K562 (cell line): ENCODE results near the gene CCDC92. TPM values are rescaled to one million over a fixed set of nuclear protein-coding genes. Genes with fewer than 3 reads are reported as not detected.

ENCODE experiments used
- ATAC-seq: fragments of 200-7000 bp; cut with Tn5 transposase; 3 replicates; pipeline ENCODE4 v1.9.1; 2020; ENCODE audit warnings: moderate library complexity
- BruUV-seq: library from RNA; stranded (reverse); fragments of 400-500 nt; replicated peaks from 2 replicates; lab custom pipeline; 2021; lab: Mats Ljungman, UMichigan
- CTCF ChIA-PET: fragments of 300-600 bp; formaldehyde crosslinking; extraction: SDS; loops from one replicate; lab custom pipeline; 2021; ENCODE audit warnings: low intra/inter-chr PET ratio; lab: Yijun Ruan, JAX
- POLR2A ChIA-PET: fragments of 300-600, 350-650 bp; sonication (Branson Sonifier 250); formaldehyde crosslinking; extraction: SDS; loops from one replicate; lab custom pipeline; 2021; ENCODE audit warnings: antibody characterized with exemption, inconsistent platforms; lab: Yijun Ruan, JAX
- DNase-seq, 4 experiments: peaks; one replicate each; pipeline versions ENCODE4 v3.0.0 to v3.0.0-alpha.2; 2011 to 2018; ENCODE audit warnings: low spot score in 3 of 4, mixed read lengths in 3 of 4; ENCODE audit errors: extremely low read depth in 1 of 4
- FAIRE-seq: peaks from 2 replicates; lab custom pipeline; 2011; peaks lifted over from hg19 to GRCh38; lab: Jason Lieb, UNC
- H2AFZ ChIP-seq: 2 replicates; pipeline ENCODE4 v1.6.0; 2011; ENCODE audit warnings: low read depth, low read length, control low read depth, inconsistent platforms
- H3K27ac ChIP-seq: fragments of 200-600 bp; 3 replicates; pipeline ENCODE4 v1.8.0; 2011; ENCODE audit warnings: low read depth, mild to moderate bottlenecking, control low read depth, inconsistent platforms, low read length, moderate library complexity, mixed read lengths; ENCODE audit errors: extremely low read depth
- H3K27me3 ChIP-seq, 2 experiments: fragments of 300-600 bp in 1 of 2; 2 replicates in 1 of 2; 3 replicates in 1 of 2; pipeline versions ENCODE4 v1.6.0 to v1.8.0; 2011; ENCODE audit warnings: inconsistent platforms in 2 of 2, low read length in 2 of 2, mild to moderate bottlenecking in 1 of 2, mixed read lengths in 1 of 2, moderate library complexity in 1 of 2; ENCODE audit not compliant: control insufficient read depth in 2 of 2, insufficient read depth in 2 of 2
- H3K36me3 ChIP-seq: fragments of 300-600 bp; 3 replicates; pipeline ENCODE4 v1.8.0; 2011; ENCODE audit warnings: mild to moderate bottlenecking, low read length, inconsistent platforms; ENCODE audit not compliant: control insufficient read depth, insufficient read depth
- H3K4me1 ChIP-seq, 2 experiments: fragments of 200-600 bp in 1 of 2; replicated peaks in 1 of 2; 2 replicates in 1 of 2; 3 replicates in 1 of 2; pipeline versions ENCODE4 v1.5.1 to v1.8.0; 2011; ENCODE audit warnings: inconsistent platforms in 2 of 2, low read length in 2 of 2, mild to moderate bottlenecking in 1 of 2, mixed read lengths in 1 of 2, moderate library complexity in 1 of 2; ENCODE audit not compliant: control insufficient read depth in 2 of 2, insufficient read depth in 2 of 2
- H3K4me2 ChIP-seq: 2 replicates; pipeline ENCODE4 v1.6.1; 2011; ENCODE audit warnings: low read length, control low read depth, inconsistent platforms, mixed read lengths; ENCODE audit not compliant: insufficient read depth
- H3K4me3 ChIP-seq: fragments of 200-600 bp; sonication (generic), shearing (Covaris generic); 2 replicates; pipeline ENCODE4 v1.5.1; 2016; ENCODE audit warnings: control low read depth, inconsistent platforms
- H3K79me2 ChIP-seq: fragments of 200-600 bp; 3 replicates; pipeline ENCODE4 v1.8.0; 2011; ENCODE audit warnings: low read length, inconsistent platforms; ENCODE audit not compliant: control insufficient read depth, insufficient read depth
- H3K9ac ChIP-seq, 2 experiments: 2 replicates each; pipeline versions ENCODE4 v1.6.0 to v1.6.1; 2011; ENCODE audit warnings: low read depth in 2 of 2, low read length in 2 of 2, control low read depth in 1 of 2, inconsistent platforms in 1 of 2, mild to moderate bottlenecking in 1 of 2, mixed read lengths in 1 of 2; ENCODE audit not compliant: insufficient read depth in 1 of 2
- H3K9me1 ChIP-seq: one replicate; pipeline ENCODE4 v1.6.0; 2011; ENCODE audit warnings: inconsistent platforms, mild to moderate bottlenecking, low read length, moderate library complexity; ENCODE audit not compliant: control insufficient read depth, insufficient read depth
- H3K9me3 ChIP-seq: replicated peaks from 2 replicates; pipeline ENCODE4 v1.5.1; 2011; ENCODE audit warnings: low read depth, low read length, inconsistent platforms; ENCODE audit not compliant: control insufficient read depth, insufficient read depth
- H4K20me1 ChIP-seq: replicated peaks from 2 replicates; pipeline ENCODE4 v1.6.1; 2011; ENCODE audit warnings: low read length, inconsistent platforms, mixed read lengths; ENCODE audit not compliant: control insufficient read depth, insufficient read depth
- ADNP ChIP-seq: fragments of 200-800 bp; sonication (Bioruptor generic); IDR thresholded peaks from 2 replicates; pipeline ENCODE4 v1.6.1; 2016; ENCODE audit warnings: missing genetic modification characterization, missing compliant biosample characterization
- HDGF ChIP-seq: fragments of 450-650 bp; IDR thresholded peaks from 2 replicates; pipeline ENCODE4 v1.6.1; 2016
- POLR2AphosphoS2 ChIP-seq: IDR thresholded peaks from 2 replicates; pipeline ENCODE4 v1.6.1; 2012; ENCODE audit warnings: low read length, improper control_type of control experiment
- TRIM24 ChIP-seq, 2 experiments: fragments of 450-650 bp; IDR thresholded peaks; 2 replicates each; pipeline ENCODE4 v1.6.1; 2016
- ZNF445 ChIP-seq: fragments of 250-450 bp; sonication (Bioruptor Pico); IDR thresholded peaks from 2 replicates; pipeline ENCODE4 v1.4.0; 2020; ENCODE audit warnings: low read depth, mild to moderate bottlenecking, moderate library complexity
- WGBS: fragments of 100-300 bp; shearing (Covaris generic); methylation state at CpG from one replicate; pipeline ENCODE4 v1.1.6; 2016; ENCODE audit warnings: low coverage, mixed read lengths; ENCODE audit not compliant: insufficient coverage; ENCODE audit errors: missing lambda C conversion rate; 5-methylcytosine and 5-hydroxymethylcytosine counted together
- in situ Hi-C: fragments of 300-500 bp; cut with MboI; formaldehyde crosslinking; loops from 4 replicates; pipeline ENCODE4 v1.15.0; 2018; ENCODE audit warnings: inconsistent platforms, mixed read lengths
- intact Hi-C: fragments of 100-400 bp; cut with micrococcal nuclease; formaldehyde crosslinking; loops from 2 replicates; pipeline ENCODE4 v1.14.2; 2022
- polyA plus RNA-seq, 8 experiments: library from polyadenylated mRNA; depleted of rRNA in 4 of 8; stranded (reverse) in 5 of 8; unstranded in 3 of 8; fragments of >200 nt; fragmentation: Nextera tagmentation in 2 of 8; fragmentation: Illumina TruSeq in 1 of 8; extraction: Ambion mirVana in 2 of 8; extraction: Trizol in 1 of 8; gene quantifications; 2 replicates each; pipeline versions ENCODE4 v1.2.1 to v1.2.3, GENCODE V29; 2011 to 2014; ENCODE audit warnings: inconsistent platforms in 1 of 8, missing spikeins in 1 of 8
- total RNA-seq, 7 experiments: library from RNA; depleted of rRNA in 6 of 7; stranded (reverse); fragments of >200 nt in 6 of 7; fragmentation: Illumina TruSeq in 2 of 7; extraction: Trizol in 2 of 7; gene quantifications; 2 replicates each; pipeline versions ENCODE4 v1.2.1 to v1.2.3, GENCODE V29; 2011 to 2021; ENCODE audit warnings: low replicate concordance in 1 of 7

CCDC92 gene
- total and polyA plus RNA-seq, 9 of the 15 experiments (the other 6 are each of a cell fraction or from before 2014, with no cell fraction given): 0.27 to 5.9 (median 2.1) TPM

DNA sequence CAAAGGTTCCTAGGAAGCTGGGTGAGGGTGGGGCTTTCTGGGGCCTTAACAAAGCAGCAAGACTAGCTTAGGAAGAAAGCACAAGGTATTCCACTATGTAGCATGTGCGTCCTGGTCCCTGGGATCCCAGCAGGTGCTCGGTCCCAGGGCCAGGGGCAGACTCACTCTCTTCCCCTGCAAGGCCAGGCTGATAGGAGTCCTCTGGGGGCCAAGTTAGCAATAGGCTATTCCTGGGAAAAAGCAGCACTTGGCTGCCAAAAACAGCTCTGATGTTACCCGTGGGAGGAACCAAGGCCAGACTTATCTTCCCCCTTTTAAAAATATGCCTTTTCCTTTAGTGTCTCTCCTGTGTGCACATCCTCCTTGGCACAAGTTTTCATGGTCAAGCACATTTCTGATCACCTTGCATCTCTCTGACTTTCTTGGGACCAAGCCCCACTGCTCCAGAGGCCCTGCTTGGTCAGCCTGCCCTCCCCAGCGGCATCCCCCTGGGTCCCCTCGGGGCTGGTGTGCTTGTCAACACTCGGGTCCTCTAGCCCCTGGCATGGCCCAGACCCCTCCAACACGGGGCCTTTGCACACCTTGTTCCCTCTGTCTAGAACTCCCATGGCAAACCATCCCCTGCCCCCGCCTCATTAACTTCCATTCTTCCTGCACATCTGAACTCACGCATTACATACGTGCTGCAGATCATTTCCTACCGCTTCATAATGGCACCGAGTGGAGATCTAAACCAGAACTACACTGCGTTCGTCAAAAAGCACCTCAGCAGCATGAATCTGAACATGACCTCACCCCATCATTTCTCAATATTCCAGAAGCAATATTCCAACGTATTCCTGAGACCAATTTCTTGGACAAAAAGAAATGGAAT, 21.9 kb downstream of the CCDC92 start:
- Histone ChIP-seq H3K36me3 (no peaks in the 10 kb centered on the region), H3K9me1 (no peaks in the 10 kb centered on the region)
- no peak for TF ChIP-seq ZNF445 (CRISPR knock-in tag)
- TF ChIP-seq, all 486 proteins: peak for 0
- Histone ChIP-seq H3K4me3 (no peak overlapping the region), H3K79me2 (no peaks in the 10 kb centered on the region), H3K9me3 (no peaks in the 10 kb centered on the region), H2AFZ (no peak overlapping the region), H3K4me2 (no peak overlapping the region), H3K4me1 (peaks cover 8 to 9% of the 10 kb centered on the region in 2 experiments; a peak in 4 of 5 replicates), H3K9ac (no peak overlapping the region), H4K20me1 (no peaks in the 10 kb centered on the region), H3K27ac (no peak overlapping the region), H3K27me3 (peaks cover 0 to 6% of the 10 kb centered on the region in 2 experiments; a peak in 2 of 5 replicates)
- in situ Hi-C loops (no loop called here), intact Hi-C loops (no loop called here)
- ChIA-PET POLR2A (interaction anchor here (1.0 to 1.3 kb wide), 2 partner anchors 9 to 11 kb away, joined by 3 to 5 read pairs; no protein-coding TSS in a partner anchor), CTCF (no interaction called here)
- FAIRE-seq (no peak), ATAC-seq (no peak; the same call in 2 of the 3 replicates), DNase-seq (no peak)
- WGBS: 49% methylated on average over 15 of the region's 15 CpGs
- BruUV-seq: no TSS peak

DNA sequence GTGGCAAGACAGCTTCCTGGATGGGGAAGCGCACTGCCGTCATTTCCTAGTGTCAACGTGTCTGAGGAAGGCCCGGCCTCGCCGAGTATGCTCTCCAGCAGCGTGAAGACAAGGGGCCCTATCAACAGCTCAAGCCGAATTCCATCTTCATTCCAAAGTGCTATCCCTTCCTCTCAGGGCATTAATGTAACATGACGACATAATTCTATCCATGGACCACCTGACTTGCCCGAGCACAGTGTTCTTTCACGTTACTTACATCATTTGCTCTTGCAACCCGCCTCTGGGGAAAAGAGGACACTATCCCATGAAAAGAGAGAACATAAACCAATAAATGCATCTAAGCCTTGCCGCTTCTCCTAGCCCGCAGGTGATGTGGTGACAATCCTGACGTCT, 22.9 kb downstream of the CCDC92 start:
- intact Hi-C loops (no loop called here), in situ Hi-C loops (no loop called here)
- peaks cover 8 to 9% of the 10 kb centered on the region in 2 experiments; a peak in 4 of 5 replicates for H3K4me1 ChIP-seq
- H3K4me3 ChIP-seq: no peak overlapping the region
- H3K27me3 ChIP-seq: peaks cover 8 to 15% of the 10 kb centered on the region in 2 experiments; a peak in 4 of 5 replicates
- H3K27ac ChIP-seq: no peak overlapping the region
- ATAC-seq (no peak), FAIRE-seq (no peak), DNase-seq (no peak)
- no peak overlapping the region for H3K4me2 ChIP-seq
- H2AFZ ChIP-seq: no peak overlapping the region
- ChIA-PET POLR2A (interaction anchor here (1.1 kb wide), 1 partner anchor 11 kb away, joined by 3 read pairs; no protein-coding TSS in a partner anchor), CTCF (no interaction called here)
- no peaks in the 10 kb centered on the region for H3K9me3 ChIP-seq
- BruUV-seq: no TSS peak
- H3K9ac ChIP-seq: no peak overlapping the region
- no peaks in the 10 kb centered on the region for H3K79me2 ChIP-seq
- WGBS: 49% methylated on average over 15 of the region's 15 CpGs
- 0 out of 4 replicates have a peak, but pooled peaks of 1 of the 2 experiments have one; percentile 18 for TF ChIP-seq TRIM24 (IDR thresholded peaks at IDR 0.05)
- no peak for TF ChIP-seq HDGF
- no peak for TF ChIP-seq POLR2AphosphoS2
- no peak for TF ChIP-seq ADNP
- no peaks in the 10 kb centered on the region for H3K36me3 ChIP-seq
- no peaks in the 10 kb centered on the region for H3K9me1 ChIP-seq
- H4K20me1 ChIP-seq: no peaks in the 10 kb centered on the region
